NCI-H510A treated with DMSO at 0.1 percent for 48 hours (cell line): ENCODE measurements around the gene TBC1D23.
"Not testable (repeated sequence)": the region's sequence is repeated elsewhere in the genome, so short reads cannot be mapped to it uniquely, and the experiment has no call there.

Experiments
- DNase-seq: peaks from one replicate; lab custom pipeline; 2025; lab: John Stamatoyannopoulos, UW

TBC1D23 gene

GRCh38 chr3:100257586-100257985 is 3.2 kb upstream of the TBC1D23 start:
- DNase-seq, result no peak

- peak; percentile 42 for DNase-seq
Observed at GRCh38 chr3:100260081-100260684, 609 bp upstream of the TBC1D23 start.

- DNase-seq, result no peak
Observed at GRCh38 chr3:100261485-100261903, 702 bp downstream of the TBC1D23 start.

GRCh38 chr3:100262925-100263324 is 2.1 kb downstream of the TBC1D23 start:
- not testable (repeated sequence) for DNase-seq

- DNase-seq, result no peak
Observed at GRCh38 chr3:100263583-100263982, 2.8 kb downstream of the TBC1D23 start.

GRCh38 chr3:100264242-100264641 is 3.5 kb downstream of the TBC1D23 start:
- DNase-seq, result no peak

GRCh38 chr3:100265016-100265415 is 4.2 kb downstream of the TBC1D23 start:
- no peak for DNase-seq

- no peak for DNase-seq
Observed at GRCh38 chr3:100266531-100266930, 5.7 kb downstream of the TBC1D23 start.

GRCh38 chr3:100268156-100268555 is 7.4 kb downstream of the TBC1D23 start:
- DNase-seq, result no peak

- DNase-seq, result no peak
Observed at GRCh38 chr3:100269001-100269400, 8.2 kb downstream of the TBC1D23 start.

GRCh38 chr3:100269410-100270214 is 8.8 kb downstream of the TBC1D23 start:
- no peak for DNase-seq

- DNase-seq, result no peak
Observed at GRCh38 chr3:100270215-100270583, 9.4 kb downstream of the TBC1D23 start.

GRCh38 chr3:100271522-100271921 is 10.7 kb downstream of the TBC1D23 start:
- peak; percentile 1 for DNase-seq

GRCh38 chr3:100272797-100273611 is 12.2 kb downstream of the TBC1D23 start:
- DNase-seq, result not testable (repeated sequence)

GRCh38 chr3:100274361-100274760 is 13.6 kb downstream of the TBC1D23 start:
- DNase-seq, result no peak

GRCh38 chr3:100277255-100277800 is 16.5 kb downstream of the TBC1D23 start:
- no peak for DNase-seq

GRCh38 chr3:100278910-100279309 is 18.1 kb downstream of the TBC1D23 start:
- no peak for DNase-seq

GRCh38 chr3:100288288-100288894 is 27.6 kb downstream of the TBC1D23 start:
- DNase-seq, result no peak

GRCh38 chr3:100289339-100289738 is 28.5 kb downstream of the TBC1D23 start:
- no peak for DNase-seq

GRCh38 chr3:100295089-100295488 is 34.3 kb downstream of the TBC1D23 start:
- no peak for DNase-seq

- no peak for DNase-seq
Observed at GRCh38 chr3:100297784-100298183, 37.0 kb downstream of the TBC1D23 start.

GRCh38 chr3:100299016-100299415 is 38.2 kb downstream of the TBC1D23 start:
- DNase-seq, result no peak
